Pulmonary artery endothelial cell (primary cell): ENCODE results near the gene TRAF3IP1. TPM values are rescaled to one million over a fixed set of nuclear protein-coding genes. Genes with fewer than 3 reads are reported as not detected.

ENCODE experiments used
- DNase-seq: peaks from one replicate; pipeline ENCODE4 v3.0.0-alpha.2; 2011; ENCODE audit warnings: low read depth, low spot score
- total RNA-seq: library from RNA; depleted of rRNA; stranded (reverse); fragments of >200 nt; gene quantifications from 2 replicates; pipeline ENCODE4 v1.2.3, GENCODE V29; 2014

The TRAF3IP1 gene
- total RNA-seq, 1 donor from 2014 or later, result 10.8 TPM

GRCh38 chr2:238444242-238444641 is 123.9 kb downstream of the TRAF3IP1 start:
- DNase-seq, result no peak

- DNase-seq, result no peak
Measured at GRCh38 chr2:238445409-238446190, 125.3 kb downstream of the TRAF3IP1 start.

- DNase-seq, result no peak
Measured at GRCh38 chr2:238446371-238446770, 126.1 kb downstream of the TRAF3IP1 start.

GRCh38 chr2:238448031-238448955 is 128.0 kb downstream of the TRAF3IP1 start:
- no peak for DNase-seq

- DNase-seq, result no peak
Measured at GRCh38 chr2:238449241-238449640, 128.9 kb downstream of the TRAF3IP1 start.

GRCh38 chr2:238449909-238450417 is 129.6 kb downstream of the TRAF3IP1 start:
- no peak for DNase-seq

- DNase-seq, result no peak
Measured at GRCh38 chr2:238450440-238450861, 130.1 kb downstream of the TRAF3IP1 start.

Other genes with a start within 250 kb of the TRAF3IP1 start
- gene ESPNL, start 220.2 kb upstream of the TRAF3IP1 start, total RNA-seq, result under 0.01 TPM in 1 of 2 replicates, not detected in the other
- not detected in 2 replicates for gene KLHL30, start 181.8 kb upstream of the TRAF3IP1 start, total RNA-seq
- gene ERFE, start 161.5 kb upstream of the TRAF3IP1 start, total RNA-seq, result 0.46 and 0.53 TPM in 2 replicates
- gene ILKAP, start 116.8 kb upstream of the TRAF3IP1 start, total RNA-seq, result 19.1 and 26.7 TPM in 2 replicates
- gene HES6, start 80.5 kb upstream of the TRAF3IP1 start, total RNA-seq, result 3.2 and 6.6 TPM in 2 replicates
- 2.2 and 2.4 TPM in 2 replicates for gene PER2, start 31.9 kb upstream of the TRAF3IP1 start, total RNA-seq
- 21.2 and 34.9 TPM in 2 replicates for gene ASB1, start 106.4 kb downstream of the TRAF3IP1 start, total RNA-seq